ENCODE data around the gene NUDCD2.

- TF ChIP-seq, protein P1, sequence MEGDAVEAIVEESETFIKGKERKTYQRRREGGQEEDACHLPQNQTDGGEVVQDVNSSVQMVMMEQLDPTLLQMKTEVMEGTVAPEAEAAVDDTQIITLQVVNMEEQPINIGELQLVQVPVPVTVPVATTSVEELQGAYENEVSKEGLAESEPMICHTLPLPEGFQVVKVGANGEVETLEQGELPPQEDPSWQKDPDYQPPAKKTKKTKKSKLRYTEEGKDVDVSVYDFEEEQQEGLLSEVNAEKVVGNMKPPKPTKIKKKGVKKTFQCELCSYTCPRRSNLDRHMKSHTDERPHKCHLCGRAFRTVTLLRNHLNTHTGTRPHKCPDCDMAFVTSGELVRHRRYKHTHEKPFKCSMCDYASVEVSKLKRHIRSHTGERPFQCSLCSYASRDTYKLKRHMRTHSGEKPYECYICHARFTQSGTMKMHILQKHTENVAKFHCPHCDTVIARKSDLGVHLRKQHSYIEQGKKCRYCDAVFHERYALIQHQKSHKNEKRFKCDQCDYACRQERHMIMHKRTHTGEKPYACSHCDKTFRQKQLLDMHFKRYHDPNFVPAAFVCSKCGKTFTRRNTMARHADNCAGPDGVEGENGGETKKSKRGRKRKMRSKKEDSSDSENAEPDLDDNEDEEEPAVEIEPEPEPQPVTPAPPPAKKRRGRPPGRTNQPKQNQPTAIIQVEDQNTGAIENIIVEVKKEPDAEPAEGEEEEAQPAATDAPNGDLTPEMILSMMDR (IDR thresholded peaks at IDR 0.05; ENCODE audit: low read length) = no peak
- no peak for TF ChIP-seq EZH2 (IDR thresholded peaks at IDR 0.05; ENCODE audit: borderline replicate concordance, low read length)
These were observed 22.9 kb downstream of the NUDCD2 start for GRCh38 chr5:163437011-163437308.
